HG02642 (cell line): ENCODE results near the gene UBE2H.
"Not testable (repeated sequence)": the region's sequence is repeated elsewhere in the genome, so short reads cannot be mapped to it uniquely, and the experiment has no call there.

Source experiments
- ATAC-seq: cut with Tn5 transposase; IDR thresholded peaks from one replicate; pipeline ENCODE4 v1.9.1; 2021; ENCODE audit warnings: mild to moderate bottlenecking; ENCODE audit not compliant: unreplicated experiment, poor library complexity

Gene UBE2H

DNA sequence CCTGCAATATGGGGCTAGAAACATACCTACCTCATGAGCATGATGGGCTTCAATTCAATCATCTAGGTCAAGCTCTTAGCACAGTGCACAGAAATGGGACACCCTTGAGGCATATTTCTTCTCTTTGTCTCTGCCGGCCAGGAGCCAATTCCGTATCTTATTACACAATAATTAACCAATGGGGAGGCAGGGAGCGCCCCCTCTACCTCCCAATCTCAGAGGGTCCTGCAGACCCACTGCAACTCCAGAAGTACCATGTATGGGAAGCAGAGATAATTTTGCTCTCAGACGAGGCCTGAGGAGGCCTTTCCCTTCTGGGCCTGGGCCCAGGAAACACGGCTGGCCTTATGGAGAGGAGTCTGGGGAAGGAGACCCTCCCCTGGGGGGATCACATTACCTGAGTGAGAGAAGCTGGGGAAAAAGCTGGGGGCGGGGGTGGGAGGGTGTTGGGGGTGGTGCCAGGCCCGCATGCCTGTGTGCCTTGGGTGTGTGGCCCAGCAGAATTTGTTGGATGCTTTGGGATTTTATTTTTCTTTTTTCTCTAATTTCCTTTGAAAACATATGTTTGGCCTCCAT, 155.5 kb downstream of the UBE2H start:
- ATAC-seq: no peak

DNA sequence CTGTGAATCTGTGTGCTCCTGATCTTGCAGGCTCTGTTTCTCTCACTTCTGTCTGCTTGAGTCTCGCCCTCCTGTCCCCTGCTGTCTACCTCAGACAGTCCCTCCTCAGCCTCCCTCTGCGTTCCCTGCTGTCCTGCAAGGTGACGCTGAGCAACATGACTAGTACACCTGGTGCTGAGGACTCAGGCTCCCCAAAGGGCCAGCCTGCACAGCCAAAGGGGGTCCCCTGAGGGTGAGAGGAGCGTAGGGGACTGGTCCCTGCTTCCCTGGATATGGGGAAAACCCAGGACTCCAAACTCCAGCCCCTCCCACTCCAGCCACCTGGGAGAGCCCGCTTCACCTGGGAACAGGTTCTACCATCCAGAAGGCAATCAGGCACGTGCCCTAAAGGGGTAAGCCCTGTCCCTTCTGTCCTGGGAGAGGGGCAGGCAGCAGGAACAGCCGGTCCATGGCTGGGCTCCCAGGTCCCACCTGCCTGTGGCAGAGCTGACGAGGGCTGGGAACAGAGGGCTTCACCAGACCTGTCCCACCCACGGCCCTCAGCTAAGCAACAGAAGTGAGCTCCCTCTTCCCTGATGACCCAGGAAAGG, 156.5 kb downstream of the UBE2H start:
- ATAC-seq: no peak

- ATAC-seq: not testable (repeated sequence)
These were observed 158.3 kb downstream of the UBE2H start for GRCh38 chr7:129794461-129794860.

DNA sequence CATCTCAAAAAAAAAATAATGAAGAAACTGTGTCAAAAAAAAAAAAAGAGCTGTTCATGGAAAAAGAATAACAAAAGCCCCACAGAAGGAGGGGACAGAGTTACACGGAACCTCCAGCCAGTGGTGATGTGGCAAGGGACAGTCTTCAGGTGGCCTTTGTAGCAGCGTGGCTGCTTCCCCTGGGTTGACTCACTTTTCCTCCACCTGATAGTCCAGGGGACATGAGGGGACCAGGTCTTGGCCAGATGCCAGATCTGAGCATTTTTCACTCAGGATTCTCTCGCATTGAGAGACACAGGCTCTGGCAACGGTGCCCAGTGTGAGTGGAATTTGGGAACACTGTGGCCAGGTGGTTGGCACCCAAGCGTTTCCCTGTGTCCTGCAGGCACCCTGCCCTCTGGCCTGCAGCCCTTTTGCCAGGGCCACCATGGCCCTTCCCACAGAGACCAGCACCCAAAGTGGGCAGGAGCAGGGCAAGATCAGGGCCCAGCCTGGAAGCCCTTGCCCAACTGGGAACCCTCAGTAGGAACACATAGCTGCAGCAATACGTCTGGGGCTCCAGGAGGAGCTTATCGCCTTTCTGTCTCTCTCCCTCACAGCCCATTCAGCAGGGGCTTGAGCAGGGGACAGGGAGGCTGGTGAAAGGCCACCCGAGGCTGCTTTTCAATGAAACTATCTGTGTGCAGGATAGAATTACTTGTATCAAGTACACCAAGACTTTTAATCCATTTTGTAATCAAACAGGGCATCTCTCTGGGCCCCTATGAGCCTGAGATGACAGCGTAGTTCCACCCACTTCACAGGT, 159.1 kb downstream of the UBE2H start:
- ATAC-seq: no peak

- ATAC-seq: no peak
These were observed 160.0 kb downstream of the UBE2H start for GRCh38 chr7:129792721-129793120.

- ATAC-seq: no peak
These were observed 162.6 kb downstream of the UBE2H start for GRCh38 chr7:129790136-129790535.

DNA sequence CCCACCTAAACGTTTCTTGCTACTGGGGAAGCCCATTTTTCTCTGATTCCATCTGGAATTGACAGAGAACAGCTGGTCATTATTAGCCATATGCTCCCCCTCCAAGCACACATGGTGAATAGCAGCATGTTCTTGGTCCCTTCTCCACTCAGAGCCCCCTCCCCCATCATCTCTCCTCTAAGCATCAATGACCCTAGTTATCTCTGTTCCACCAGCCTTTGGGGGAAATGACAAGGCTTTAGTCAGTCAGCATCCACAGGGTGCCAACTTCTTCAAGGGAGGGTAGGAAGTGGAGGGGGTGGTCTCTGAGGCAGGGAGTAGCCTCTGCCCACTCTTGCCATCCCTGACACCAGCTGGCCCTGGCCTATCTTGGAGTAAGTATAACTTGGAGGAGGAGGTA, 163.1 kb downstream of the UBE2H start:
- ATAC-seq: no peak

DNA sequence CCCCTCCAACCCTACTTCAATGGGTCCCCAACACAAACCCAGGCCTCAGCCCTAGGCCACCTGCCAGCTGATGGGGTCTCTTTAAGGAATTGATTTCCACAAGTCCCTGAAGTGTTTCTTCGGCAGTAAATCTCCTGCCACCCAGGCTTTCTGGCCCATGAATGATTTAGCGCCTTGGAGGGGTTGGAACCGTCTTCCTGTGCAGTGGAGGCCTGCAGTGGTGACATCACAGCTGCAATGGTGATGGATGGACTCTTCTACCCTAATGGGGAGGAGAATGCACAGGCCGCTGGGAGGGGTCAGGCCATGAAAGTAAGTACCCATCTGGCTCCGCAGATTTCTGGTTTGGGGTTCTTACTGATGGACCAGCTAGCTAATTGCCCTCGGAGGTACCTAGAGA, 163.8 kb downstream of the UBE2H start:
- no peak for ATAC-seq

- no peak for ATAC-seq
These were observed 165.8 kb downstream of the UBE2H start for GRCh38 chr7:129786825-129787563.

GRCh38 chr7:129785685-129786514, 166.9 kb downstream of the UBE2H start:
- ATAC-seq: no peak

GRCh38 chr7:129784783-129785684, 167.7 kb downstream of the UBE2H start:
- ATAC-seq: no peak

DNA sequence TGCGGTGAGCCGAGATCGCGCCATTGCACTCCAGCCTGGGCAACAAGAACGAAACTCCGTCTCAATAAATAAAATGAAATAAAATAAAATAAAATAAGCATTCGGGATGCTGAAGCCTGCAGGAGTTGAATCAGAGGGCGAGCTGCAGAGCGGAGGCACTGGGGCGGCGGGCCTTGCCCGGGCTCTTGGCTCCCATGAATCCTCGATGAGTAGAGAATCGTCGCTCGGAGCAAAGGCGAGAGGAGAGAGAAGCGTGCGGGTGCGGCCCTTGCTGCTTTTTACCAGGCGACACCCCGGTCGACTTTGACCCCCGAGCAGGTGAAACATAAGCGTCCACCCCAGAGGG, 168.3 kb downstream of the UBE2H start:
- ATAC-seq: no peak

GRCh38 chr7:129783584-129783919, 169.2 kb downstream of the UBE2H start:
- no peak for ATAC-seq

GRCh38 chr7:129782818-129783583, 169.8 kb downstream of the UBE2H start:
- no peak for ATAC-seq

DNA sequence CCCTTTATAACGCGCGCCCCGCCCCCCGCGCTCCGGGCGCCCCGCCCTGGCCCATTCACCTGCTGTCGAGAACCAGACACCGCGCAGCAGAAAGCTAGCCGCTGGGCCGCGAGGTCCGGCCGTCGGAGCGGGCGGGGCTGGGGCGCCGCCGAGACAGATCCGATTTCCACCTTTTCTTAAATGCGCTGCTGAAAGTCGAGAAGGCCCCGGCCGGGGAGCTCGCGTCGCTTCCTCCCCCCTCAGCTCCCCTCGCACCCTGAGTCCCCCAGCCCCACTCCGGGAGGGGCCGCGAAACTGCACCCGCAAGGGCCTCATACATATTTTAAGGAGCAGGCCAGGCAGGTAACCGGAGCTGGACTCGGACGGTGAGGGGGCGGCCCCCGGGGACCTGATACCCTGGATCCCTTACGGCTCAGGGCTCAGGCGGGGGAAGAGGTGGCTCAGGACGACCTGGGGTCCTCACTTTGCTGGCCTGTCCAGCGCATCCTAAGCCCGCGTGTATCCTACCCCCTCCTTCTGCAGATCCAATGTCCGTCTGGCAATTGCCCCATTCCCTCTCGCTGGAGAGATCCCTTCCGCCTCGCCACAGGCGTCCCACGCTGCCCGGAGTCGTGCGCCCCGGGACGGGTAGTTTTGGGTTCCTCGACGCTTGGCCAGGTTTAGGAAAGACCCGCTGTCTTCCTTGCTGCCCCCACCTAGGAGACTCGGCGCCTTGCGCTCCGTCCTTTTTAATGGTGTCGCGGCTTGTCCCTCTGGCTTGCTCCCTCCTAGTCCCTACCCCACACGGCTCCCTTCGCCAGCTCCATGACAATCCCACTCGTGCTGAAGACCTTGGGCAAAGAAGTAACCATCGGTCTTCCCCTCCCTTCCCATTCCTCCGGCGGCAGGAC, 170.6 kb downstream of the UBE2H start:
- no peak for ATAC-seq

DNA sequence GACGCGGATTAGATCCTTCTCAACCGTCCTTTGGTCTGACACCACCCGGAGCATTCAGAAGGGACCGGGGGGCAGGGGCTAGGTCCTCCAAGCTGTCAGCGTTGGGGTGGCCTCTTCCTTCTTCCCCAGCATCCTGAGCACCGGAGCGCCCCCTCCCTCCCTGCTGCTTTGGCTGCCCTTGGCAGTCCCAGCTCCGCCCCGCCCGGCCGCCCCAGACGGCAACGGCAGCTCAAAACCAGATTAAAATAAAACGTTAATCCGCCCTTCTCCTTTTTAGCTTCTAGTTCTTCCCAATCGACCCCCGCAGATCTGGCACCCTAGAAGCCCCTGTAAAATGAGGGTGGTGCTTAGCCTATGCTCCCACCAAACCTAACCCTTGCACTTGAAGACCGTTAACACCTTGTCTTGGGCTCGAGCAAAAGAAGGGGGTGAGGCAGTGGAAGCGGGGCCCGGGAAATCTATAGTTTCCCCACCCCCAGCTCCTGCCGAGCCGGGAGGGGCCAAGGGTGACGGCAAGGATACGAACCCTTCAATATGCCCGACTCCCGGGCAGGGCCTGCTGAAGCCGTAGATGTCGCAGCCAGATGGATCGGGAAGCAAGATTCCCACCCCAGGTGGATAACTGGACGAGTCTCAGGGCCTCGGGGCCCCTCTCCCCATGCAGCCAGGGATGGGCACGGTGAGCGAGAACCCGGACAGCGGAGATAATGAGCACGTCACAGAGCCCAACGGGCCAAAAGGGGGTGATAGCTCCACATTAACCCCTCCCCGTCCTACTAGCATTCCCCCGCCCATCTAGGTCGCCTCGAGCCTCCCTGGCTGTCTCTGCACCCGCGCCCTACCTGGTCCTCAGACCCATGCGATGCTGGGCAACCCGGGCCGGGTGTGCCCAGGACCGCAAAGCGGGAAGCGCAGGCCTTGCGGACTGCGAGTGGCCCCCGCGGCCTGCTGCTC, 171.5 kb downstream of the UBE2H start:
- no peak for ATAC-seq
